ENCODE data around the gene PLIN1. TPM values are rescaled to one million over a fixed set of nuclear protein-coding genes. Genes with fewer than 3 reads are reported as not detected.

Gene PLIN1
- total RNA-seq, 1 experiment from 2014 or later: 0.09 TPM

GRCh38 chr15:89667706-89667960, 11.5 kb downstream of the PLIN1 start:
- Histone ChIP-seq H3K4me1 (ENCODE audit: insufficient read depth, low read length) (no peaks in the 10 kb centered on the region), H2BK5ac (ENCODE audit: insufficient read length, low read length) (no peak overlapping the region), H3K9ac (ENCODE audit: extremely low read depth, insufficient read length, low read length) (no peak overlapping the region), H4K5ac (ENCODE audit: insufficient read length, low read depth, low read length) (no peak overlapping the region), H4K20me1 (ENCODE audit: control insufficient read depth, insufficient read depth, insufficient read length) (no peaks in the 10 kb centered on the region), H2BK12ac (ENCODE audit: insufficient read length, low read depth, low read length) (no peak overlapping the region), H2BK20ac (ENCODE audit: low read depth, low read length, poor library complexity, severe bottlenecking) (no peak overlapping the region), H3K56ac (ENCODE audit: insufficient read length, low read depth, low read length) (no peak overlapping the region), H2AK5ac (ENCODE audit: insufficient read length, low read length) (no peak overlapping the region), H3K27me3 (ENCODE audit: insufficient read depth, low read length) (no peaks in the 10 kb centered on the region; the same call in 1 of the 2 replicates), H4K8ac (replicated peaks; ENCODE audit: insufficient read length, low read depth, low read length) (no peak overlapping the region), H2BK15ac (ENCODE audit: low read depth, low read length) (no peak overlapping the region), H3K23me2 (ENCODE audit: insufficient read length, low read depth, low read length, poor library complexity, severe bottlenecking) (no peaks in the 10 kb centered on the region), H2BK120ac (ENCODE audit: low read depth, low read length, poor library complexity, severe bottlenecking) (no peak overlapping the region), H3T11ph (ENCODE audit: low read length) (no peak overlapping the region), H3K23ac (ENCODE audit: insufficient read length, low read depth, low read length) (no peak overlapping the region), H3K14ac (ENCODE audit: insufficient read depth, low read length) (no peak overlapping the region), H3K9me3 (ENCODE audit: control insufficient read depth, low read depth, low read length) (no peaks in the 10 kb centered on the region), H3K27ac (ENCODE audit: insufficient read length, low read depth, low read length) (no peak overlapping the region), H2AFZ (ENCODE audit: low read length) (no peak overlapping the region), H3K79me1 (ENCODE audit: insufficient read depth, low read depth, low read length, poor library complexity, severe bottlenecking) (no peaks in the 10 kb centered on the region), H4K91ac (ENCODE audit: insufficient read length, low read depth, low read length) (no peak overlapping the region), H3K79me2 (ENCODE audit: insufficient read depth, low read length) (no peaks in the 10 kb centered on the region), H3K4me2 (ENCODE audit: insufficient read depth, insufficient read length, low read length) (no peak overlapping the region), H3K4ac (ENCODE audit: low read depth, low read length) (no peak overlapping the region), H3K18ac (ENCODE audit: insufficient read length, low read depth, low read length) (no peak overlapping the region)
- Mint-ChIP-seq H3K27me3 (ENCODE audit: low read depth) (peaks cover 32% of the 10 kb centered on the region), H3K4me3 (no peak overlapping the region), H3K9me3 (no peaks in the 10 kb centered on the region), H3K36me3 (ENCODE audit: insufficient read depth in 1 of 3, low read depth in 3 of 3) (no peaks in the 10 kb centered on the region; a peak in 1 of 7 replicates), H3K4me1 (peaks cover 9 to 18% of the 10 kb centered on the region in 2 experiments), H3K27ac (no peak overlapping the region)
- DNase-seq: no peak
- no peak for TF ChIP-seq CTCF (conservative IDR thresholded peaks at IDR 0.05)
- no CpG with 5 or more reads among the region's 7 CpGs for WGBS (ENCODE audit: extremely low coverage, insufficient read length, low lambda C conversion rate)
